IMR-90 (cell line): ENCODE results near the gene ZBTB32. TPM values are rescaled to one million over a fixed set of nuclear protein-coding genes. Genes with fewer than 3 reads are reported as not detected.

Source experiments
- ATAC-seq: fragments of 200-7000 bp; cut with Tn5 transposase; 2 replicates; pipeline ENCODE4 v1.9.1; 2020; ENCODE audit warnings: low read depth, mild to moderate bottlenecking, moderate library complexity
- BruUV-seq: library from RNA; stranded (reverse); fragments of 400-500 nt; replicated peaks from 2 replicates; lab custom pipeline; 2021; lab: Mats Ljungman, UMichigan
- CTCF ChIA-PET: fragments of 300-600 bp; formaldehyde crosslinking; extraction: SDS; loops from one replicate; lab custom pipeline; 2021; ENCODE audit warnings: antibody characterized with exemption; lab: Yijun Ruan, JAX
- POLR2A ChIA-PET: fragments of 300-600 bp; sonication (Branson Sonifier 250); formaldehyde crosslinking; loops from one replicate; lab custom pipeline; 2022; ENCODE audit warnings: antibody characterized with exemption; ENCODE audit not compliant: unreplicated experiment; lab: Charles Lee
- DNase-seq: peaks from one replicate; pipeline ENCODE4 v3.0.0; 2013
- H2AFZ ChIP-seq: replicated peaks from 2 replicates; pipeline ENCODE3; 2013; ENCODE audit warnings: low read length, mild to moderate bottlenecking; ENCODE audit not compliant: poor library complexity
- H2AK5ac ChIP-seq: 2 replicates; pipeline ENCODE4 v1.6.1; 2013; ENCODE audit warnings: low read depth, low read length, inconsistent platforms
- H2AK9ac ChIP-seq: replicated peaks from 2 replicates; pipeline ENCODE3; 2013; ENCODE audit warnings: mild to moderate bottlenecking, low read depth, low read length, moderate library complexity; ENCODE audit not compliant: poor library complexity
- H2BK120ac ChIP-seq: 2 replicates; pipeline ENCODE4 v1.6.1; 2013; ENCODE audit warnings: low read depth, low read length, inconsistent platforms
- H2BK15ac ChIP-seq: 3 replicates; pipeline ENCODE4 v1.6.1; 2013; ENCODE audit warnings: low read depth, low read length, inconsistent platforms
- H2BK20ac ChIP-seq: 2 replicates; pipeline ENCODE4 v1.6.1; 2013; ENCODE audit warnings: low read depth, mild to moderate bottlenecking, inconsistent platforms, low read length, moderate library complexity
- H2BK5ac ChIP-seq: 2 replicates; pipeline ENCODE4 v1.6.1; 2013; ENCODE audit warnings: mild to moderate bottlenecking, low read depth, low read length, inconsistent platforms; ENCODE audit not compliant: poor library complexity, severe bottlenecking
- H3K14ac ChIP-seq: replicated peaks from 2 replicates; pipeline ENCODE4 v1.6.1; 2013; ENCODE audit warnings: low read depth, low read length, inconsistent platforms
- H3K18ac ChIP-seq: 2 replicates; pipeline ENCODE4 v1.6.1; 2013; ENCODE audit warnings: low read depth, low read length, control low read depth
- H3K23ac ChIP-seq: 2 replicates; pipeline ENCODE4 v1.6.1; 2013; ENCODE audit warnings: low read depth, low read length, inconsistent platforms
- H3K27ac ChIP-seq: 2 replicates; pipeline ENCODE4 v1.5.1; 2013; ENCODE audit warnings: mild to moderate bottlenecking, control low read depth, low read length; ENCODE audit not compliant: insufficient read depth
- H3K27me3 ChIP-seq: 2 replicates; pipeline ENCODE4 v1.6.1; 2013; ENCODE audit warnings: low read length; ENCODE audit not compliant: control insufficient read depth, insufficient read depth
- H3K36me3 ChIP-seq: 2 replicates; pipeline ENCODE4 v1.6.1; 2013; ENCODE audit warnings: low read length, mixed read lengths; ENCODE audit not compliant: control insufficient read depth, insufficient read depth
- H3K4ac ChIP-seq: 2 replicates; pipeline ENCODE4 v1.6.1; 2013; ENCODE audit warnings: low read depth, low read length, inconsistent platforms
- H3K4me1 ChIP-seq: 2 replicates; pipeline ENCODE4 v1.6.1; 2013; ENCODE audit warnings: low read length, mixed read lengths; ENCODE audit not compliant: control insufficient read depth, insufficient read depth
- H3K4me2 ChIP-seq: 2 replicates; pipeline ENCODE4 v1.6.1; 2013; ENCODE audit warnings: low read depth, mild to moderate bottlenecking, control low read depth, low read length, moderate library complexity
- H3K4me3 ChIP-seq: 2 replicates; pipeline ENCODE4 v1.5.1; 2013; ENCODE audit warnings: low read depth, mild to moderate bottlenecking, control low read depth, low read length, moderate library complexity; ENCODE audit not compliant: insufficient read depth
- H3K56ac ChIP-seq: 2 replicates; pipeline ENCODE4 v1.6.1; 2013; ENCODE audit warnings: low read length, inconsistent platforms; ENCODE audit not compliant: insufficient read depth; ENCODE audit errors: extremely low read depth
- H3K79me1 ChIP-seq, 2 experiments: 2 replicates each; pipeline ENCODE4 v1.6.1; 2013; ENCODE audit warnings: low read length in 2 of 2, inconsistent platforms in 1 of 2, low read depth in 1 of 2
- H3K9ac ChIP-seq: 2 replicates; pipeline ENCODE4 v1.6.1; 2013; ENCODE audit warnings: low read depth, low read length, control low read depth
- H3K9me1 ChIP-seq: 2 replicates; pipeline ENCODE4 v1.6.1; 2013; ENCODE audit warnings: low read length, inconsistent platforms; ENCODE audit not compliant: insufficient read depth
- H3K9me3 ChIP-seq: 2 replicates; pipeline ENCODE4 v1.6.1; 2013; ENCODE audit warnings: low read length; ENCODE audit not compliant: control insufficient read depth, insufficient read depth
- H4K20me1 ChIP-seq: 2 replicates; pipeline ENCODE4 v1.6.1; 2013; ENCODE audit warnings: low read length, inconsistent platforms; ENCODE audit not compliant: insufficient read depth
- H4K5ac ChIP-seq: 2 replicates; pipeline ENCODE4 v1.6.1; 2013; ENCODE audit warnings: mild to moderate bottlenecking, low read depth, low read length, control low read depth
- H4K8ac ChIP-seq, 2 experiments: 2 replicates each; pipeline ENCODE4 v1.6.1; 2013; ENCODE audit warnings: low read depth in 2 of 2, low read length in 2 of 2, control low read depth in 1 of 2, inconsistent platforms in 1 of 2
- H4K91ac ChIP-seq: 2 replicates; pipeline ENCODE4 v1.6.1; 2013; ENCODE audit warnings: low read depth, low read length, inconsistent platforms; ENCODE audit not compliant: insufficient read depth
- BHLHE40 ChIP-seq: fragments of 150-350 bp; IDR thresholded peaks from 2 replicates; pipeline ENCODE4 v1.6.1; 2016; ENCODE audit warnings: mild to moderate bottlenecking, low read depth, low read length
- CHD1 ChIP-seq: IDR thresholded peaks from 2 replicates; pipeline ENCODE4 v1.6.1; 2012; ENCODE audit warnings: low read depth, low read length, improper control_type of control experiment
- MXI1 ChIP-seq: IDR thresholded peaks from 2 replicates; pipeline ENCODE4 v1.6.1; 2012; ENCODE audit warnings: low read depth, mild to moderate bottlenecking, low read length, moderate library complexity, borderline replicate concordance
- NFE2L2 ChIP-seq: fragments of 150-350 bp; IDR thresholded peaks from 2 replicates; pipeline ENCODE4 v1.6.1; 2016; ENCODE audit warnings: low read depth, mild to moderate bottlenecking, low read length
- POLR2A ChIP-seq: IDR thresholded peaks from 2 replicates; pipeline ENCODE4 v1.6.1; 2012; ENCODE audit warnings: mild to moderate bottlenecking, low read depth, low read length
- RAD21 ChIP-seq: IDR thresholded peaks from 2 replicates; pipeline ENCODE4 v1.6.1; 2012; ENCODE audit warnings: low read length, improper control_type of control experiment
- RCOR1 ChIP-seq: IDR thresholded peaks from 2 replicates; pipeline ENCODE4 v1.6.1; 2012; ENCODE audit warnings: mild to moderate bottlenecking, low read length, improper control_type of control experiment; ENCODE audit not compliant: insufficient replicate concordance
- RFX5 ChIP-seq: IDR thresholded peaks from 2 replicates; pipeline ENCODE4 v1.8.0; 2012; ENCODE audit warnings: low read depth, mild to moderate bottlenecking, low read length, moderate library complexity
- USF2 ChIP-seq: fragments of 150-350 bp; IDR thresholded peaks from 2 replicates; pipeline ENCODE4 v1.6.1; 2017; ENCODE audit warnings: mild to moderate bottlenecking, antibody characterized with exemption, low read length, low read depth
- WGBS, 2 experiments: methylation state at CpG; one replicate each; pipeline versions ENCODE4 v1.1.5 to v1.1.7; 2013; ENCODE audit warnings: missing lambda C conversion rate in 2 of 2; ENCODE audit not compliant: insufficient read length in 1 of 2; ENCODE audit errors: extremely low coverage in 2 of 2; 5-methylcytosine and 5-hydroxymethylcytosine counted together
- dilution Hi-C: fragments of 300-500 bp; cut with HindIII; formaldehyde crosslinking; loops from one replicate; pipeline ENCODE4 v1.14.3; 2018; ENCODE audit warnings: low sequenced_read_pairs; ENCODE audit not compliant: unreplicated experiment
- in situ Hi-C: fragments of 300-500 bp; cut with MboI; formaldehyde crosslinking; loops from 3 replicates; pipeline ENCODE4 v1.14.3; 2019; ENCODE audit warnings: low sequenced_read_pairs, inconsistent platforms, mixed read lengths
- intact Hi-C: fragments of 100-400 bp; cut with micrococcal nuclease; formaldehyde crosslinking; loops from 2 replicates; pipeline ENCODE4 v1.10.0; 2022
- polyA plus RNA-seq, 3 experiments: library from polyadenylated mRNA; depleted of rRNA; stranded (reverse); fragments of >200 nt; gene quantifications; 2 replicates each; pipeline ENCODE4 v1.2.3, GENCODE V29; 2012; ENCODE audit warnings: low replicate concordance in 1 of 3
- total RNA-seq: library from RNA; depleted of rRNA; stranded (reverse); fragments of >200 nt; gene quantifications from 2 replicates; pipeline ENCODE4 v1.2.3, GENCODE V29; 2012
- TF ChIP-seq, protein P1 (sequence below): conservative IDR thresholded peaks from 2 replicates; pipeline ENCODE4 v1.5.1; 2012; ENCODE audit warnings: mild to moderate bottlenecking, low read depth, low read length, improper control_type of control experiment

ZBTB32 gene
- total and polyA plus RNA-seq, 2 of the 4 experiments (the other 2 are of a cell fraction) = not detected

- TF ChIP-seq RCOR1 (no peak), POLR2A (no peak), MXI1 (no peak)
These were observed 34.5 kb downstream of the ZBTB32 start (continued) for GRCh38 chr19:35738887-35739229.

DNA sequence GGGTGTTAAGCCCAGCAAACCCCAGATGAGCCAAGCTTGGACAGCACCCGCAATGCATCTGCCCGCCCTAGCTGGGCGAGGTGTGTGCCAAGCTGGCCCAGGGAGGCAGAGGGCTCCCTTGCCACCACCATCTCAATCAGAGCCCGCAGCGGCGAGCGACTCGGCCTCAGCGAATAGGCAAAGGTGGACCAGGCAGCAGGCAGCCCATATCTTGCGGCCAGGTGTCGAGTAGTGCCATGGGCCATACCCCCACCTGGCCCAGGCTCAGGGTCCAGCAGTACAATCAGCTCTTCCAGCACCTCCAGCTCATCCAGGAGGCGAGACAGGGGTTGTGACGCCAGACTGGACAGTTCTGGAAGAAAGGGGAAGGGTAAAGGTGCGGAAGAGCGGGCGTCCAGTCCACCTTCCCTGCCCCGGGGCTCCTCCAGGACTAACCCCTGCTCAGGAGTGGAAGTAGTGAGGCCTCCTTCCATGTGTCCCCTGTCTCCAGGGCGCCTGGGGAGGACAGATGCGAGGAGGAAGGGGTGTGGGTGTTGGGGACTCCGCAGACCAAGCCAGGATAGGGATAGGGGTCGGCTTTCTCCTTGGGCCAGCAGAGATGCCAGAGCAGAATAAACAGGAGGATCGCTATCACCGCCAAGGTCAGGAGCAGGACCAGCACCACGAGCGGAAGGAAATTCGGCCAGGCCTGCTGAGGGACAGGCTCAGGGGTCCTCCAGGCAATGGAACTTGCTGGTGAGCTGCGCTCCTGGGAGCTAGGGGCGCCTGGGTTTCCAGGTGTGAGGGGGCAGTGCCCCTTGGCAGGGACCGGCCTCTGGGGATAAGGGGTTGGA, 35.1 kb downstream of the ZBTB32 start:
- no peak overlapping the region for H2BK15ac ChIP-seq
- no peak overlapping the region for H4K8ac ChIP-seq
- H3K14ac ChIP-seq = no peak overlapping the region
- no peak overlapping the region for H3K27ac ChIP-seq
- no peak overlapping the region for H3K4me3 ChIP-seq
- H2AK5ac ChIP-seq = no peak overlapping the region
- CTCF ChIA-PET = interaction anchor here (1.2 kb wide), 1 partner anchor 9 kb away, joined by 5 read pairs; no protein-coding TSS in a partner anchor
- no peak overlapping the region for H3K4ac ChIP-seq
- dilution Hi-C loops = no loop called here
- WGBS, 2 experiments = 43% methylated on average over 3 of the region's 29 CpGs; no CpG with 5 or more reads in 1 of the 2 experiments
- H2AFZ ChIP-seq = peak overlapping the region; percentile 93
- H2AK9ac ChIP-seq = peak overlapping the region; percentile 3
- DNase-seq = no peak
- no peak overlapping the region for H3K9ac ChIP-seq
- H2BK20ac ChIP-seq = no peak overlapping the region
- no peak overlapping the region; the same call in 1 of the 2 replicates for H3K4me2 ChIP-seq
- no peak overlapping the region for H4K5ac ChIP-seq
- peaks cover 5% of the 10 kb centered on the region; the same call in 1 of the 2 replicates for H3K9me1 ChIP-seq
- BruUV-seq = no TSS peak
- peaks cover 39% of the 10 kb centered on the region for H3K36me3 ChIP-seq
- H3K18ac ChIP-seq = no peak overlapping the region
- in situ Hi-C loops = no loop called here
- H4K20me1 ChIP-seq = no peaks in the 10 kb centered on the region; the same call in 1 of the 2 replicates
- H3K56ac ChIP-seq = no peak overlapping the region
- TF ChIP-seq NFE2L2 (no peak), CHD1 (no peak), RFX5 (no peak), RAD21 (no peak), RCOR1 (no peak), BHLHE40 (no peak), USF2 (no peak)
- TF ChIP-seq, protein P1, sequence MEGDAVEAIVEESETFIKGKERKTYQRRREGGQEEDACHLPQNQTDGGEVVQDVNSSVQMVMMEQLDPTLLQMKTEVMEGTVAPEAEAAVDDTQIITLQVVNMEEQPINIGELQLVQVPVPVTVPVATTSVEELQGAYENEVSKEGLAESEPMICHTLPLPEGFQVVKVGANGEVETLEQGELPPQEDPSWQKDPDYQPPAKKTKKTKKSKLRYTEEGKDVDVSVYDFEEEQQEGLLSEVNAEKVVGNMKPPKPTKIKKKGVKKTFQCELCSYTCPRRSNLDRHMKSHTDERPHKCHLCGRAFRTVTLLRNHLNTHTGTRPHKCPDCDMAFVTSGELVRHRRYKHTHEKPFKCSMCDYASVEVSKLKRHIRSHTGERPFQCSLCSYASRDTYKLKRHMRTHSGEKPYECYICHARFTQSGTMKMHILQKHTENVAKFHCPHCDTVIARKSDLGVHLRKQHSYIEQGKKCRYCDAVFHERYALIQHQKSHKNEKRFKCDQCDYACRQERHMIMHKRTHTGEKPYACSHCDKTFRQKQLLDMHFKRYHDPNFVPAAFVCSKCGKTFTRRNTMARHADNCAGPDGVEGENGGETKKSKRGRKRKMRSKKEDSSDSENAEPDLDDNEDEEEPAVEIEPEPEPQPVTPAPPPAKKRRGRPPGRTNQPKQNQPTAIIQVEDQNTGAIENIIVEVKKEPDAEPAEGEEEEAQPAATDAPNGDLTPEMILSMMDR = no peak
- ATAC-seq = no peak
- H3K27me3 ChIP-seq = no peaks in the 10 kb centered on the region
- no peaks in the 10 kb centered on the region for H3K9me3 ChIP-seq
- 0 out of 2 replicates have a peak, but pooled peaks cover 3% of the 10 kb centered on the region for H3K4me1 ChIP-seq
- H2BK120ac ChIP-seq = no peak overlapping the region
- H3K23ac ChIP-seq = no peak overlapping the region
- H3K79me1 ChIP-seq = peaks cover 0 to 18% of the 10 kb centered on the region in 2 experiments; a peak in 2 of 4 replicates
- POLR2A ChIA-PET = no interaction called here
- no peak overlapping the region for H4K91ac ChIP-seq
- no peak overlapping the region for H2BK5ac ChIP-seq
- intact Hi-C loops = no loop called here
